GM12873 (cell line): Measurements from ENCODE around the gene ARTN.

Experiments
- CTCF ChIP-seq: IDR thresholded peaks from 2 replicates; pipeline ENCODE4 v1.5.1; 2012; ENCODE audit warnings: low read depth, mild to moderate bottlenecking, moderate library complexity, low read length, control low read depth; ENCODE audit not compliant: insufficient read depth; ENCODE audit errors: missing control alignments

ARTN gene, protein sequence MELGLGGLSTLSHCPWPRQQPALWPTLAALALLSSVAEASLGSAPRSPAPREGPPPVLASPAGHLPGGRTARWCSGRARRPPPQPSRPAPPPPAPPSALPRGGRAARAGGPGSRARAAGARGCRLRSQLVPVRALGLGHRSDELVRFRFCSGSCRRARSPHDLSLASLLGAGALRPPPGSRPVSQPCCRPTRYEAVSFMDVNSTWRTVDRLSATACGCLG

DNA sequence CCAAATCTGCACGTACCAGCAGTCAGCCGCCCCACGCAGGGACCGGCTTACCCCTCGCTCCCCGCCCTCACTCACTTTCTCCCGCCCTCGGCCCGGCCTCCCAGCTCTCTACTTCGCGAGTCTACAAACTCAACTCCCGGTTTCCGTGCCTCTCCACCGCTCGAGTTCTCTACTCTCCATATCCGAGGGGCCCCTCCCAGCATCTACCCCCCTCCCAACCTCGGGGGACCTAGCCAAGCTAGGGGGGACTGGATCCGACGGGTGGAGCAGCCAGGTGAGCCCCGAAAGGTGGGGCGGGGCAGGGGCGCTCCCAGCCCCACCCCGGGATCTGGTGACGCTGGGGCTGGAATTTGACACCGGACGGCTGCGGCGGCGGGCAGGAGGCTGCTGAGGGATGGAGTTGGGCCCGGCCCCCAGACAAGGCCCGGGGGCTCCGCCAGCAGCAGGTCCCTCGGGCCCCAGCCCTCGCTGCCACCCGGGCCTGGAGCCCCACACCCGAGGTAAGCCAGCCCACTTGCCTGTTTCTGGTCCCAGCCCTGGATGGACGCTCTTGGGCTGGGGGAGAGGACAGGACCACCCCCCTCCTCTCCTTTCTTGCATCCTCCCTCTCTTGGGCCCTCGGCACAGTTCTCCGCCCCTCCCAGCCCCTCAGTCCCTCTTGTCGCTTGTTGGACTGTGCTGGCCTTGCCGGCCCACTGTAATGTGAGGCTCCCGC, at the start of gene ARTN:
ARTN (plus strand) TSS at position 416 of the 715 bp plus-strand sequence. CDS start 1,856 bp downstream, outside the sequence.
- no peak for TF ChIP-seq CTCF

DNA sequence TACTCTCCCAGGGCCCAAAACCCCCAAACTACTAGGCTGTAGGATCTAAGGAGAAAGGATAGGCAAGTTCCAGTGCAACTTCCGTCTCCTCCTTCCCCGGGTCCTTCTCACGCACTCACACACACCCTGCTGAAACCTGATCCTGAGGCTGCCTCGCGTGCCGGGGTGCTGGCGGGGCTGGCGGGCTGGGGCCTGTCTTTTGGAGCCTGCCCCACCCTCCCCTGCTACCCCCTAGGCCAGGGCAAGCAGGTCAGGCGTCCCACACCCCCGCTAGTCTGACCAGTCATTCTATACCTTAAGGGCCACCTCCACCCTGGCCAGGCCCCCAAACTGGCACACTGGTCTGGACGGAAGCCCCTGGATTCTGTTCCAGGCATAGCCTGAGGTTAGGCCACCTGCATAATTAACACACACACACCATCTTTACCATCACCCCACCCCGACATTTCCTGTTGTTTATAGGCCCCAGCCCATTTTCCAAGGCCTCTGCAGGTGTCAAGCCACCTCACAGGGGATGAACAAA, 48.3 kb upstream of the ARTN start:
- TF ChIP-seq CTCF, result no peak

DNA sequence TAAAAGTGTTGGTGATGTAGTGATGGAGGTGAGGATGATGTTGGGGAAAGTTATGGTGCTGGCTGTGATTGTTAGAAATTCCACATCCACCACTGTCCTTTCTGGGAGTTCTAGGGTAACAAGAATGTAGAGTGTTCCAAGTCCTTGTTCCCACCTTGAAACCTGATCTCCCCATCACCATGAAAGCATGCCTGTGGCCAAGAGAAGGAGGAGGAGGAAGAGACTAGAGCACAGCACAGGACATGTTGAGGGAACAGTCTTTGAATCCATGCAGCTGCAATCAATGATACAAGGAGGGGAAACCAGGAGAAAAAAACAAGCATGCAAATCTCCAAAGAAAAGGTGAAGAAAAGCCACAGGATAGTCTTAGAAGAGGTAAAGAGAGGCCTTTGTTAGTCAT, 45.9 kb upstream of the ARTN start:
- no peak for TF ChIP-seq CTCF

GRCh38 chr1:43890815-43891214, 42.8 kb upstream of the ARTN start:
- TF ChIP-seq CTCF, result no peak

GRCh38 chr1:43893006-43893405, 40.6 kb upstream of the ARTN start:
- no peak for TF ChIP-seq CTCF

DNA sequence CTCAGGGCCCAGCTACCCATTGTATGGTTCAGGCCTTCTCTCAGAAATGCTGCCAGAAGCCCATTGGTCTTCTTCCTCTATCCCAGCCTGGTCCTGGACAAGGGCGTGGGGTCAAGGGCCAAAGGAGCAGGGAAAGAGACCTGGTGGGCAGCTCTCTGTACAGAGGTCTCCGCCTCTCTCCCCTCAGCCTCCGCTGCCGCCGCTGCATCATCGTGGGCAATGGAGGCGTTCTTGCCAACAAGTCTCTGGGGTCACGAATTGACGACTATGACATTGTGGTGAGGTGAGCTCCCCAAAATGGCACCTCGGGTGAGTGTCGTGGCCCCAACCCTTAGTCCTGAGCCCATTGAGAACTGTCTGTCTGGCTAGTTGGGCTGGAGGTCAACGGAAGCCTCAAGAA, 34.6 kb upstream of the ARTN start:
- no peak for TF ChIP-seq CTCF

- TF ChIP-seq CTCF, result no peak
Measured at GRCh38 chr1:43900386-43900785, 33.2 kb upstream of the ARTN start.
